GM19025 (cell line): ENCODE results near the gene UBA5.
A peak's percentile ranks its signal among the peaks of the same experiment; 100 is the strongest.
"Not testable (repeated sequence)": the region's sequence is repeated elsewhere in the genome, so short reads cannot be mapped to it uniquely, and the experiment has no call there.

Experiments
- ATAC-seq: cut with Tn5 transposase; IDR thresholded peaks from one replicate; pipeline ENCODE4 v1.9.1; 2021; ENCODE audit warnings: mild to moderate bottlenecking, low read depth, moderate library complexity; ENCODE audit not compliant: unreplicated experiment

UBA5 gene

DNA sequence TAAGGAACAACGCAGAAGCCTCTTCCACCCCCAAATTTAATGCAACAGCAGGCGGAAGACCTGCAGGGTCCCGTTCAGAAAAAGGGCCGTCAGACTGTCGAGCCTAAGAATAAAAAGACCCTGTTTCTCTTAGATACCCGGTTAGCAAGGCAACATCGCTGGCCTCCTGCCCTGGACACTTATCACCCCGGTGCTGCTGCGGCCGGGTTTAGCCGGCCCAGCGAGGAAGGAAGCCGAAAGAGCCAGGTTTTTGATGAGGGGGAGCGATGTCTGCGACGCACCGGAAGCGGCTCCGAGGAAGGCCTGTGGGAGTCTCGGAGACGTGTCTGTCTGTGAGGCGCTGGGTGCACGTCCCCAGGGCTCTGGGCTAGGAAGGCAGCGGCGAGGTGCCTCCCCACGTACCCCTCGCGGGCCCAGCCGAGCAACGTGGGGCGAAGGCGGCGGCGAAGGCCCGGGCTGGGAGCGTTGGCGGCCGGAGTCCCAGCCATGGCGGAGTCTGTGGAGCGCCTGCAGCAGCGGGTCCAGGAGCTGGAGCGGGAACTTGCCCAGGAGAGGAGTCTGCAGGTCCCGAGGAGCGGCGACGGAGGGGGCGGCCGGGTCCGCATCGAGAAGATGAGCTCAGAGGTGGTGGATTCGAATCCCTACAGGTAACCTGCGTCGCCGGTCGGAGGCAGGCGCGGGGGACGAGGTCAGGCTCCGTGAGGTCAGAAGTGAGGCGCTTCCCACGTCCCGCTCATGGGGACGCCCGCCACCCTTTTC is at the start of gene UBA5:
UBA5 (plus strand) TSS at position 278 of the 759 bp plus-strand sequence; CDS start at position 487, 209 bp downstream.
- ATAC-seq = peak; percentile 67

GRCh38 chr3:132615301-132615700 is 44.8 kb upstream of the UBA5 start:
- ATAC-seq = not testable (repeated sequence)

GRCh38 chr3:132615881-132616280 is 44.2 kb upstream of the UBA5 start:
- no peak for ATAC-seq

GRCh38 chr3:132616780-132617179 is 43.3 kb upstream of the UBA5 start:
- ATAC-seq = no peak

GRCh38 chr3:132622148-132622547 is 38.0 kb upstream of the UBA5 start:
- no peak for ATAC-seq

DNA sequence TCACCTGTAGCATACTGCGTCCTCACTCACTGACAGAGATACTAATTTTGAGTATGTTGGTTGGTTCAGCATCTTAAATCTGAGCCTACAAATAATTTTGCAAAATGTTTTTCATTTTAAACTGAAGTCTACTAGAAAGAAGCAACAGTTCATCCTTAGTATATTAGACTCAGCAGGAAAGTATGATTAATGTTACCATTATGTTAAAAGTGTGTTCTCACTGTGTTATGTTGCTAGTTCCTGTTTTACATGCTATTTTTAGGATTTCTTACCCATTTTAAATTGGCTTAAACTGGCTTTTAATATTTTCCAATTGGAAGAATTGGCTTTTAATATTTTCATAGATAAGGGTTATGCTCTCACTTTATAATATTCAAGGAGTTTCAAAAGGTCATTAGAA is 37.4 kb upstream of the UBA5 start:
- ATAC-seq = no peak

GRCh38 chr3:132623646-132624045 is 36.5 kb upstream of the UBA5 start:
- ATAC-seq = no peak

DNA sequence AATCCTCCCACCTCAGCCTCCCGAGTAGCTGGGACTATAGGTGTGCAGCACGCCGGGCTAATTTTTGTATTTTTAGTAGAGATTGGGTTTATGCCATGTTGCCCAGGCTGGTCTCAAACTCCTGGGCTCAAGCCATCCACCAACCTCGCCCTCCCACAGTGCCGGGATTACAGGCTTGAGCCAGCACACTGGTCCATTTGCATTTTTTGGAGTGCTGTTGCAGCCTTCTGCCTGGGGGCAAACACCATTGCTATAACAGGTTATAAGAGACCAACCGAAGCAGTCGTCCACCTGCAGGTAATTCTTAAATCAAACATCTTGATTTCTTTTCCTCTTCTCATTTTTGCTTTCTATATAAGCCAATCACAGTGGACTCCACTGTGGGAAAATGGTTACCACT is 35.3 kb upstream of the UBA5 start:
- no peak for ATAC-seq

- no peak for ATAC-seq
These were observed 34.5 kb upstream of the UBA5 start for GRCh38 chr3:132625613-132626012.

- no peak for ATAC-seq
These were observed 33.2 kb upstream of the UBA5 start for GRCh38 chr3:132626955-132627354.

DNA sequence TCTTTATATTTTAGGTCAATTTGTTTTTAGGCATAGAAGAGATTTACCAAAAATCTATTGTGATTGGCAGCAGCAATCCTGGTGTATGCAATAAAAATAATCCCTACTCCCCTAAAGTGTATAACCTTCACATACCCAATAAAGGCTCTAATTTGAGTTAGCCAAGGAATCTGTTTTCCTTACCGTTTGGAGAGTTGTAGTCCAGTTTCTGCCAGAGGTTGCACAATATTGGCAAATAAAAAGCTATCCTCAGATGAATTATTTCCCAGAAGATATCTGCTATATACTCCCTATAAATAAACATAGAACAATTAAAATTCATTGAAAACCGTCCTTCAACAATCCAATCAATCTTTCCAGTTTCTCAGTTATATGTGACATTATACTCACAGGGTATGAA is 32.0 kb upstream of the UBA5 start:
- ATAC-seq = no peak

DNA sequence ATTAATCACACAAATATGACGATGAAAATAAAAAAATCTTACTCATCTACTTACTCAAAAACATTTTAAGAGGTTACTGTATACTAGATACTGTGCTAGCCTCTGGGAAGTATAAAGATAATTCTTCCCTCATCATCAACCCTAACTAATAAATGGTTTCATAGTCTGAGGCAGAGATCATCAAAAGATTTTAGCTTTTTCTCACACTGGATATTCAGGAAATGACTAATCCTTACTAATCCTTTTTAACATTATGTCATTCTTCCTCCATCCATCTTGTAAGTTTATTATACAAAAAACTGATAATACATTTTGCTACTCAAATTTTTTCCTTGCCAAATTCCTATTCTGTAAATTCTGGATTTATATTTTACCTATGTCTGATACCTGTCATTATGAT is 30.2 kb upstream of the UBA5 start:
- ATAC-seq = no peak

DNA sequence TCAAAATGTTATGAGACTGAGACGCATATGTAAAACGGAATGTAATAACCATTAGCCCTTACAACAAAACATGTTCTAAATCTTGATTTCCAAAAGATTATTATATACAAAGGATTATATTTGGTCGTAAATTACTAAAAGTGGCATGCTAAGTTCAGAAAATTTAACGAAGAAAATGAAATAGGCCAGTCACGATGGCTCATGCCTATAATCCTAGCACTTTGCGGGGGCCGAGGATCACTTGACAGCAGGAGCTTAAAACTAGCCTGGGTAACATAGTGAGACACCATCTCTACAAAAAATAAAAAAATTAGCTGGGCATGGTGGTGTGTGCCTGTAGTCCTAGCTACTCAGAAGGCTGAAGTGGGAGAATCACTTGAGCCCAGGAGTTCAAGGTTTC is 29.5 kb upstream of the UBA5 start:
- ATAC-seq = no peak

- ATAC-seq = no peak
These were observed 25.1 kb upstream of the UBA5 start for GRCh38 chr3:132635052-132635451.

DNA sequence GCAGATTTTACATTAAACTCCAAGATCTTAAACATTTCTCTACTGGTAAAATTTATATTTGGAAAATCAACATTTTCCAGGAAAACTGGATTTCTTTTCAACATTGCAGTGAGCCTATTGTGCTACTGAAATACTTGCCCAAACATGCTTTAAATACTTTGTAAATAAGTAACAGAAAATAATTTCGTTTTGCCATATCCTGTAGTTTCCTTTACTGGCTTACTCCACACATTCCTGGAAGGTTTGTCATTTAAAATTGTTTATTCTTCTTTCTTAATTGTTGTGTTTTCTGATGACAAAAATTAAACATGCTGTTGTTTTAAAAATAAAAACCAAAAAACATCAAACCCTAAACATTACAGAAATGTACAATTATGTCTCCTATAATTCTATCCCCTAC is 22.5 kb upstream of the UBA5 start:
- ATAC-seq = no peak

- ATAC-seq = no peak
These were observed 21.4 kb upstream of the UBA5 start for GRCh38 chr3:132638706-132639105.

DNA sequence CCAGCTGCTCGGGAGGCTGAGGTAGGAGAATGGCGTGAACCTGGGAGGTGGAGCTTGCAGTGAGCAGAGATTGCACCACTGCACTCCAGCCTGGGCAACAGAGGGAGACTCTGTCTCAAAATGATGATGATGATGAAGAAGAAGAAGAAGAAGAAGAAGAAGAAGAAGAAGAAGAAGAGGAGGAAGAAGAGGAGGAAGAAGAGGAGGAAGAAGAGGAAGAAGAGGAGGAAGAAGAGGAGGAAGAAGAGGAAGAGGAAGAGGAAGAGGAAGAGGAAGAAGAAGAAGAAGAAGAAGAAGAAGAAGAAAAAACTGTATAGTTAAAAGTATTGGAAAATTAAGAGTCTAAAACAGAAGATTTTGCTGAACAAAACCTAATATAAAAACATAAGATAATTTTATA is 18.7 kb upstream of the UBA5 start:
- ATAC-seq = not testable (repeated sequence)

DNA sequence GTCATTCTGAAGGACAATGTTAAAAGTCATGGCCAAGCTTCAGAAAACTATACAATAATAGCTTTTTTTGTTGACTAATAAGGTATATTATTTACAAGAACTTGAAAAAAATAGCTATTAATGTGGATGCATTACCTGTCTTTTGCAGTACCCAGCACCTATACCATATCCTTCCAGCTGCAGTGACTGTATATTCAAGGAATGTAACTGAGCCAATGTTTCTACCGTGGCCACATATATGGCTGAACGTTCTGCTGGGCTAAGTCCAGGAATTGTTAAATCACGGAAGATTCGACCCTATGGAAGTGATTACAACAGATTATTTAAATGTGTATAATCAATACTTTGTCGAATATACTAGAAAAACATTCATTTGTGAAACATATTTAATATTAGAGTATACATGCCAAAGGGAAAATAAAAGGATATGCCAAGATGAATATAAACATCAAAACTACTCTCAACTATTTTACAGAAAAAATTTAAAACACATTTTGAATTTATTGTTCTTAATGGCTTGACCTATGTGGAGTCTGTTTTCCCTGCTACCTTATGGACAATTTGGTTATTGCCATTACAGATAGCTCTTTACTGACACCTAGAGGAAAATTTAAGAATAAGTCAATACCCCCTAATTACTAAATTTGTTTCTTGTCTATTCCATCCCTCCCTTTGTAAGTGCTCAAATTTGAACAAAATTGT is 18.1 kb upstream of the UBA5 start:
- ATAC-seq = no peak

DNA sequence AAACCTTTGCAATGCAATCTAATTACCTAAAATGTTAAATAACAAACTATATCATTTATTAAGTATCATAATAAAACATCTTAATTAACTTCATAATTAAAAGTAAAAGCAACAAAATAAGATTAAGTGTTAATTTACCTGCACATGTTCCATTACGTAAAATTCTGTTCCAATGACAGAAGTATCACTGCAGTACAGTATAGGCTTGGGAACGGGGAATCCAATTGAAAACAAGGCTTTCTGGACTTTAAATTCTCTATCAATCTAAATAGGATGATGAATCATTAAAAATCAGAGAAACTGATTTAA is 17.6 kb upstream of the UBA5 start:
- ATAC-seq = no peak

DNA sequence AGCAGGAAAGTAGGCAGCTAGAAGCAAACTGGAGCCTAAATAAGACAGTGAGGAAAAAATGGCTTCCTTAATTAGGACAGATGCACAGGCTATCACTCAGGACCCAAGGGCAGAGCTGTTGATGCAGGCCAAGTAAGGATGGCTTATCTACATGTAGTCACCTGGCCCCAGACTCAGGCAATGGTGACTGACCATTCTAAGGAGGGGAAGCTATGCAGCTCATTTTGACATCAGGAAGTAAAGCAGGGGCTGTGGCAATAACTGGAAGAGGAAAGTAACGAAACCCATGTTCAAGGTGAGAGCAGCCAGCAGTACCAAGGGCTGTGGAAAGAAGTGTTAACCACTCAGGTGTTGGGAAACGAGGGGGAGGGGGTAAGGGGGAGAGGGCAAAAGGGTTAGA is 16.8 kb upstream of the UBA5 start:
- no peak for ATAC-seq

- no peak for ATAC-seq
These were observed 15.1 kb upstream of the UBA5 start for GRCh38 chr3:132645058-132645457.

DNA sequence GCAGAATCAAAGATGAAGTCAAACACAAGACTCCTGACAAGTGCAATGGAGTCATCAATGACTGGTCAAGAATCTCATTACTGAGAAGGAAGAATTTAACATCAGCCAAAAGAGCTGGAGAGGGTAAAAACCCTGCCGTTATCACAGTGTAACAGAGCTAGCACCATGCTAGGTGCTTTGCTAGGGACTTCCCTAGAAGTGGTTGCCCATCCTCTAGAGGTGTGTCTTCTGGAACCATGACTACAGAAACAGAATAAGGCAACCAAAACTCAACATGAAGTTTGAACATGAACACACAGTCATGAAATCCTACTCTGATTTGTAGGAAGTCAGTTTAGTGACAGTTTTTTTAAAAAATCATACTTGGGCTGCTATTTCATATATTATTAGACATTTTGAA is 10.0 kb upstream of the UBA5 start:
- peak; percentile 46 for ATAC-seq
